Endothelial cell of umbilical vein (primary cell): ENCODE data around the gene REL. TPM values are rescaled to one million over a fixed set of nuclear protein-coding genes. Genes with fewer than 3 reads are reported as not detected.

Source experiments
- BruUV-seq: library from RNA; stranded (reverse); fragments of 400-500 nt; replicated peaks from 2 replicates; lab custom pipeline; 2021; lab: Mats Ljungman, UMichigan
- CTCF ChIA-PET: fragments of 300-600, 350-600 bp; sonication (Branson Sonifier 250); formaldehyde crosslinking; loops from one replicate; lab custom pipeline; 2021; ENCODE audit warnings: antibody characterized with exemption, inconsistent platforms; lab: Charles Lee
- POLR2A ChIA-PET: fragments of 300-600, 350-600 bp; sonication (Branson Sonifier 250); formaldehyde crosslinking; loops from one replicate; lab custom pipeline; 2021; ENCODE audit warnings: antibody characterized with exemption, inconsistent platforms; lab: Charles Lee
- DNase-seq: peaks from one replicate; pipeline ENCODE4 v3.0.0-alpha.2; 2011; ENCODE audit warnings: low read depth, low spot score
- FAIRE-seq: peaks from 2 replicates; lab custom pipeline; 2011; peaks lifted over from hg19 to GRCh38; lab: Jason Lieb, UNC
- H2AFZ ChIP-seq: 2 replicates; pipeline ENCODE4 v1.6.0; 2012; ENCODE audit warnings: low read depth, low read length, control low read depth, inconsistent platforms
- H3K27ac ChIP-seq: 2 replicates; pipeline ENCODE4 v1.5.1; 2011; ENCODE audit warnings: low read depth, mild to moderate bottlenecking, control low read depth, low read length, moderate library complexity; ENCODE audit not compliant: insufficient read depth
- H3K27me3 ChIP-seq, 2 experiments: 2 replicates each; pipeline versions ENCODE4 v1.6.0 to v1.6.1; 2011; ENCODE audit warnings: low read length in 2 of 2, mixed read lengths in 1 of 2; ENCODE audit not compliant: control insufficient read depth in 2 of 2, insufficient read depth in 2 of 2
- H3K36me3 ChIP-seq, 2 experiments: 2 replicates in 1 of 2; 3 replicates in 1 of 2; pipeline ENCODE4 v1.5.1; 2011; ENCODE audit warnings: low read length in 2 of 2, mild to moderate bottlenecking in 1 of 2, moderate library complexity in 1 of 2; ENCODE audit not compliant: control insufficient read depth in 2 of 2, insufficient read depth in 2 of 2; ENCODE audit errors: extremely low read depth in 1 of 2
- H3K4me1 ChIP-seq: 3 replicates; pipeline ENCODE4 v1.5.1; 2011; ENCODE audit warnings: mild to moderate bottlenecking, low read length; ENCODE audit not compliant: control insufficient read depth, insufficient read depth; ENCODE audit errors: extremely low read depth
- H3K4me2 ChIP-seq: 2 replicates; pipeline ENCODE4 v1.6.1; 2011; ENCODE audit warnings: low read length, control low read depth, mixed read lengths; ENCODE audit not compliant: insufficient read depth
- H3K4me3 ChIP-seq, 3 experiments: fragments of 200-600 bp in 1 of 3; sonication (generic), shearing (Covaris generic) in 1 of 3; replicated peaks in 1 of 3; 2 replicates each; pipeline ENCODE4 v1.5.1; 2011 to 2016; ENCODE audit warnings: control low read depth in 3 of 3, low read length in 3 of 3, mild to moderate bottlenecking in 2 of 3, inconsistent platforms in 1 of 3, low read depth in 1 of 3, moderate library complexity in 1 of 3; ENCODE audit not compliant: insufficient read depth in 1 of 3
- H3K79me2 ChIP-seq: 2 replicates; pipeline ENCODE4 v1.6.0; 2012; ENCODE audit warnings: low read length, inconsistent platforms; ENCODE audit not compliant: control insufficient read depth, insufficient read depth
- H3K9ac ChIP-seq: replicated peaks from 2 replicates; pipeline ENCODE3; 2011; ENCODE audit warnings: low read length, control low read depth; ENCODE audit not compliant: insufficient read depth; ENCODE audit errors: extremely low read depth
- H3K9me1 ChIP-seq: replicated peaks from 3 replicates; pipeline ENCODE4 v1.6.0; 2011; ENCODE audit warnings: mild to moderate bottlenecking, low read length; ENCODE audit not compliant: control insufficient read depth, insufficient read depth; ENCODE audit errors: extremely low read depth
- H3K9me3 ChIP-seq: replicated peaks from 2 replicates; pipeline ENCODE4 v1.5.1; 2012; ENCODE audit warnings: low read length, inconsistent platforms; ENCODE audit not compliant: control insufficient read depth, insufficient read depth
- H4K20me1 ChIP-seq: replicated peaks from 2 replicates; pipeline ENCODE3; 2011; ENCODE audit warnings: mild to moderate bottlenecking, low read length; ENCODE audit not compliant: control insufficient read depth, insufficient read depth; ENCODE audit errors: extremely low read depth
- CTCF ChIP-seq, 2 donors: IDR thresholded peaks; 1 replicate in 1 of 2; 2 replicates in 1 of 2; pipeline ENCODE4 v1.5.1; 2011; ENCODE audit warnings: low read length in 2 of 2, mild to moderate bottlenecking in 2 of 2, moderate library complexity in 2 of 2, control low read depth in 1 of 2, inconsistent platforms in 1 of 2, low read depth in 1 of 2; ENCODE audit not compliant: insufficient read depth in 1 of 2; ENCODE audit errors: extremely low read depth in 1 of 2
- EZH2 ChIP-seq: IDR thresholded peaks from 2 replicates; pipeline ENCODE4 v1.6.1; 2012; ENCODE audit warnings: borderline replicate concordance, low read depth, mild to moderate bottlenecking, moderate library complexity, low read length, inconsistent platforms; ENCODE audit not compliant: severe bottlenecking
- FOS ChIP-seq: IDR thresholded peaks from 2 replicates; pipeline ENCODE4 v1.6.1; 2011; ENCODE audit warnings: mild to moderate bottlenecking, low read length, moderate library complexity, borderline replicate concordance; ENCODE audit not compliant: insufficient read depth
- GATA2 ChIP-seq: IDR thresholded peaks from 2 replicates; pipeline ENCODE4 v1.7.0; 2011; ENCODE audit warnings: low read depth, mild to moderate bottlenecking, moderate library complexity, mixed read lengths, low read length; ENCODE audit not compliant: insufficient read length, insufficient read depth
- JUN ChIP-seq: IDR thresholded peaks from 2 replicates; pipeline ENCODE4 v1.6.1; 2011; ENCODE audit warnings: borderline replicate concordance, low read depth; ENCODE audit not compliant: insufficient read length, insufficient read depth
- MAX ChIP-seq: IDR thresholded peaks from 2 replicates; pipeline ENCODE4 v1.6.1; 2011; ENCODE audit not compliant: insufficient read depth, insufficient read length
- MYC ChIP-seq: IDR thresholded peaks from one replicate; pipeline ENCODE4 v1.6.1; 2011; ENCODE audit warnings: mild to moderate bottlenecking, low read depth, low read length
- POLR2A ChIP-seq: IDR thresholded peaks from 2 replicates; pipeline ENCODE4 v1.6.1; 2012; ENCODE audit warnings: low read depth, mild to moderate bottlenecking, control low read depth, low read length
- POLR2AphosphoS5 ChIP-seq: IDR thresholded peaks from 2 replicates; pipeline ENCODE4 v1.6.1; 2012; ENCODE audit warnings: low read depth, mild to moderate bottlenecking, control low read depth, low read length, moderate library complexity; ENCODE audit not compliant: insufficient read depth
- dilution Hi-C: fragments of 300-500 bp; cut with MboI; formaldehyde crosslinking; loops from one replicate; pipeline ENCODE4 v1.15.0; 2019; ENCODE audit warnings: low sequenced_read_pairs; ENCODE audit not compliant: extremely low pct_ligation_motif_present
- intact Hi-C: fragments of 100-400 bp; cut with micrococcal nuclease; formaldehyde crosslinking; loops from one replicate; pipeline ENCODE4 v1.10.0; 2022
- polyA plus RNA-seq, 4 experiments: library from polyadenylated mRNA; depleted of rRNA in 3 of 4; stranded (reverse) in 3 of 4; unstranded in 1 of 4; fragments of >200 nt; gene quantifications; 2 replicates each; pipeline versions ENCODE4 v1.2.1 to v1.2.3, GENCODE V29; 2011 to 2012; ENCODE audit warnings: missing spikeins in 1 of 4
- total RNA-seq: library from RNA; stranded (reverse); gene quantifications from 2 replicates; pipeline ENCODE4 v1.2.3, GENCODE V29; 2021

The REL gene
- total and polyA plus RNA-seq, 2 donors (not counting 3 experiments of a cell fraction or from before 2014, with no cell fraction given): 3.5 to 12.8 TPM

DNA sequence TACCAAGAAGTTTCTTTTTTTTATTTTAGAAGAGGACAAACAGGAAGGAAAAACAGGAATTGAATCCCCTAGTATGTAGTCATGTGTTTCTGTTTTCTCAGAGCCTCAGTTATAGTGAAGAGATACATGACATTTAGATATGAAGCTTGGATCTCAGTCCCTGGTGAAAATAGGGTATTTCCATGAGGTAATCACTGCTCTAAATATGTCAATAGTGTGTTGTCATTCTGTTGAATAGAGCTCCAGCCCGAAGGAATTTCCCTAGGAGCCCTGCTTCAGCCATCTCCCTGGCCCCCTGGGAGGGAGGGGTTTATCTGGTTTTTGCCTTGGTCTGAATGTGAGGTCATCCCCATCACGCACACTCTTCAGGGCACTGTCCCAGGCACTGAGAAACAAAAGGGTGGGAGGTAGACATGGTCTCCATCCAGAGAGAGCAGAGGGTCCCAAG is 47.1 kb upstream of the REL start:
- FAIRE-seq: peak; percentile 12
- BruUV-seq: no TSS peak
- H3K4me1 ChIP-seq: no peaks in the 10 kb centered on the region

More for the DNA sequence above, 47.1 kb upstream of the REL start:
- H4K20me1 ChIP-seq: no peaks in the 10 kb centered on the region
- peaks cover 27 to 44% of the 10 kb centered on the region in 2 experiments for H3K27me3 ChIP-seq
- H3K4me2 ChIP-seq: no peak overlapping the region
- H3K9me3 ChIP-seq: no peaks in the 10 kb centered on the region
- dilution Hi-C loops: no loop called here
- H3K36me3 ChIP-seq: no peaks in the 10 kb centered on the region
- no peak overlapping the region for H3K4me3 ChIP-seq
- no peak for DNase-seq
- intact Hi-C loops: no loop called here
- no peaks in the 10 kb centered on the region for H3K79me2 ChIP-seq
- H3K9ac ChIP-seq: no peak overlapping the region
- CTCF ChIA-PET: no interaction called here
- POLR2A ChIA-PET: no interaction called here
- TF ChIP-seq FOS (no peak), CTCF (IDR thresholded peaks at IDR 0.05; ENCODE audit: extremely low read depth in 1 of 2, insufficient read depth in 1 of 2, low read depth in 1 of 2, low read length in 2 of 2) (no peak), JUN (no peak), POLR2A (no peak), EZH2 (no peak), MYC (no peak), POLR2AphosphoS5 (no peak), MAX (no peak), GATA2 (no peak)
- H3K27ac ChIP-seq: no peak overlapping the region
- H2AFZ ChIP-seq: no peak overlapping the region
- H3K9me1 ChIP-seq: no peaks in the 10 kb centered on the region
